22Rv1 (cell line): ENCODE results near the gene ZNF837.
"Not testable (repeated sequence)": the region's sequence is repeated elsewhere in the genome, so short reads cannot be mapped to it uniquely, and the experiment has no call there.

ENCODE experiments used
- H3K27ac ChIP-seq: fragments of 450-650 bp; 2 replicates; pipeline ENCODE4 v1.5.1; 2017
- ZFX ChIP-seq: fragments of 450-650 bp; IDR thresholded peaks from 2 replicates; pipeline ENCODE4 v1.6.1; 2017; ENCODE audit warnings: antibody characterized with exemption, borderline replicate concordance
- TF ChIP-seq, protein P1 (sequence below): fragments of 450-650 bp; IDR thresholded peaks from 2 replicates; pipeline ENCODE4 v1.5.1; 2017; ENCODE audit warnings: mild to moderate bottlenecking

The ZNF837 gene

DNA sequence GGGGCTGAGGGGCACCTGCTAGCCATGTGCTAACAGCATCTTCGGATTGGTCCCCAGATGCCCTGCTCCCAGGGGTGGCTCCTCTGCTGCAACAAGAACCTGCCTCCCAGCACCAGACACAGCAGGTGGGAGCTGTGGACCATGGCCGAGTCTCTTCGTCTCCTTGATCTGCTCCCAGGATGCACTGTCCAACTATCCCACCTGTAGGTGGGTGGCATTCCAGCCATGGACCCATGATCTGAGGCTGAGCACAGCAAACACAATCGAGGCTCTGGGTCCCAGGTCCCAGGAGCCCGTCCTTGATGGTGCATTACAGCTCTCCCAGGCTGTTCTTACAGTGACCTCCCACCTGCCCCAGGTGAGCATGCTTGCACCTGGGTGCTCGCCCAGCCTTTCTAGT, 1.6 kb downstream of the ZNF837 start:
- H3K27ac ChIP-seq = peak overlapping the region; percentile 88; the same call in 1 of the 2 replicates
- TF ChIP-seq, protein P1, sequence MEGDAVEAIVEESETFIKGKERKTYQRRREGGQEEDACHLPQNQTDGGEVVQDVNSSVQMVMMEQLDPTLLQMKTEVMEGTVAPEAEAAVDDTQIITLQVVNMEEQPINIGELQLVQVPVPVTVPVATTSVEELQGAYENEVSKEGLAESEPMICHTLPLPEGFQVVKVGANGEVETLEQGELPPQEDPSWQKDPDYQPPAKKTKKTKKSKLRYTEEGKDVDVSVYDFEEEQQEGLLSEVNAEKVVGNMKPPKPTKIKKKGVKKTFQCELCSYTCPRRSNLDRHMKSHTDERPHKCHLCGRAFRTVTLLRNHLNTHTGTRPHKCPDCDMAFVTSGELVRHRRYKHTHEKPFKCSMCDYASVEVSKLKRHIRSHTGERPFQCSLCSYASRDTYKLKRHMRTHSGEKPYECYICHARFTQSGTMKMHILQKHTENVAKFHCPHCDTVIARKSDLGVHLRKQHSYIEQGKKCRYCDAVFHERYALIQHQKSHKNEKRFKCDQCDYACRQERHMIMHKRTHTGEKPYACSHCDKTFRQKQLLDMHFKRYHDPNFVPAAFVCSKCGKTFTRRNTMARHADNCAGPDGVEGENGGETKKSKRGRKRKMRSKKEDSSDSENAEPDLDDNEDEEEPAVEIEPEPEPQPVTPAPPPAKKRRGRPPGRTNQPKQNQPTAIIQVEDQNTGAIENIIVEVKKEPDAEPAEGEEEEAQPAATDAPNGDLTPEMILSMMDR = no peak
- TF ChIP-seq ZFX = no peak

DNA sequence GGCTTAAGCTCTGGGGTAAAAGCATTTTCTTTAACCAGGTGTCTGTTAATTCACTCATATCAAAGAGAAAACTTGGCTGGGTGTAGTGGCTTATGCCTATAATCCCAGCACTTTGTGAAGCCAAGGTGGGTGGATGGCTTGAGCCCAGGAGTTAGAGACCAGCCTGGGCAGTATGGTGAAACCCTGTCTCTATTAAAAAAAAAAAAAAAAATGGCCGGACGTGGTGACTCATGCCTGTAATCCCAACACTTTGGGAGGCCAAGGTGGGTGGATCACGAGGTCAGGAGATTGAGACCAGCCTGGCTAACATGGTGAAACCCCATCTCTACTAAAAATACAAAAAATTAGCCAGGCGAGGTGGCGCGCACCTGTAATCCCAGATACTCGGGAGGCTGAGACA, 4.1 kb downstream of the ZNF837 start:
- H3K27ac ChIP-seq = not testable (repeated sequence)

DNA sequence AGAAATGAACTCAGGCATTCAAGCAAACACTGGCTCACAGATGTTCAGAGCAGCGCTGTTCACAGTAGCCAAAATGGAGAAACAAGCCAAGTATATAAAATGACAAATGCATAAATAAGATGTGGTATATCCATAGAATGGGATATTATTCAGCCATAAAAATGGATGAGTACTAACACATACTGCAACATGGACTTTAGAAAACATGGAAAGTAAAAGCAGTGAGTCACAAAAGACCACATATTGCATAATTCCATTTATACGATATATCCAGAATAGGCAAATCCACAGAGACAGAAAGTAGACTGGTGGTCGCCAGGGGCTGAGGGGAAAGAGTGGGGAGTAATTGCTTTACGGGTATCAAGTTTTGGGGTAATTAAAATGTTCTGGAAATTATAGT, 6.6 kb downstream of the ZNF837 start:
- no peak overlapping the region for H3K27ac ChIP-seq
- no peak for TF ChIP-seq ZFX
- TF ChIP-seq, protein P1 = no peak

DNA sequence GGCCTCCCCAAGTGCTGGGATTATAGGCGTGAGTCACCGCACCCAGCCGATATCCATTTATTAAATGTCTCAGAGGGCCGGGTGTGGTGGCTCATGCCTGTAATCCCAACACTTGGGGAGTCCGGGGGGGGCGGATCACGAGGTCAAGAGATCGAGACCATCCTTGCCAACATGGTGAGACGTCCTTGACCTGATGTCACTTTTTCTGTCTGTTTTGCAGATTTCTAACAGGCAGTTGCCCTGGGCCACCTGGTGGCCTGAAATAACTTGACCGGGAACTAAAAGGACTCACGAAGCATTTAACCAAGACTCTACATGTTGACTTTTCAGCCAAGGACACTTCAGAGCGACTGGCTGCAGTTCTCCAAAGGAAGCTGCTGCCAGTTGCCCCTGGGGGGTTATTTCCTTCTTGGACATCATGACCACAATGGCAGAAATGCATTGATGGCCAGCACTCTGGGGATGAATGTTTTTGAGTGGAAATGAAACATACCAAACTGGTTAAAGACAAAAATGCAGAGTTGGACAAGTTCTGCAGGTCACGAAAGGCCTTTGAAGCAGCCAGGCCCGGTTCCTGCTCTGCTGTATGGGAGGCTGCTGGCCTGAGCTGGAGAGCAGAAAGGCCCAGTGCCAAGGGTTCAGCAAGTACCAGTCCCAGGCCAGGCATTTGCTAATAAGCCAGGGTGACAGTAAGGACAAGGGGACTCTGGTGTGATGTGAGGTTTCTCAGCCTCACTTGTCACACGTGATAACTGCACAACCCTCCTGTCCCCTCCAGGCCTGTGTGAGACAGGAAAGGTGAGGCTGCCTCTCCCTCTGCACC, 8.3 kb downstream of the ZNF837 start:
- no peak overlapping the region for H3K27ac ChIP-seq
- TF ChIP-seq ZFX = no peak

DNA sequence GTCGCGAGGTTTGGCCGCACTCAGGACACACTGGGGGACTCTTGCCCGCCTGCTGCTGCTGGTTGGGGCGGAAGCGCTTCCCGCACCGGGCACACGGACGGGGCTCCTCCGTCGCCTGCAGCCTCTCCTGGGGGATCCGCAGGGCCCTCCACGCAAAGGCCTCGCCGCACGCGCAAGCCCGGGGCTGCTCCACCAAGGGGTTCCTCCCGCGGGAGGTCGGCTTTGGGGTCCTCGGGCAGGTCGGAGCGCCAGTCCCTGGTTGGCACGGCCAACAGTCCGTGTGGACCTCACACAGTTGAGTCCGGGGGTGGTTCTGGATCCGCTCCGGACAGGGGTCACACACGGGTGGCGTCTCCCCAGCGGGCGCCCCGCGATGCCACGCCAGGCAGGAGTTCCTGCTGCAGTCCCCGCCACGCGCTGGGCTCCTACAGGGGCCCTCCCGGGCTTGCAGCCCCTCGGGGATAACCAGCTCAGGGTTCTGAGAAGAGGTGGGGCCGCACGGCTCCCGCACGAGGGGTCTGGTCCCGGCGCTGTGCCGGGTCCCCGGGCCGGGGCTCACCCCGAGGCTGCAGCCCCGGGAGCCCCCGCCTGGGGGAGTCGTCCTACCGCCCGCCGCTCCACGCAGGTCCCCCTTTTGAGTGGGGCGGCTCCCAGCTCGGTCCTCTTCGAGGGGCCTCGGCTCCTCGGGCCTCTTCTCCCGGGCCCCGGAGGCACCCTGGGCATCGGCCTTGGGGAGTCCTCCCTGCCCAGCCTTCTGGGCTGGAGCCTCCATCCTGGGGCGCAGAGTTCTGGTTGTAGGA, 12.1 kb downstream of the ZNF837 start:
- TF ChIP-seq, protein P1 = no peak
- no peak for TF ChIP-seq ZFX
- no peak overlapping the region for H3K27ac ChIP-seq

DNA sequence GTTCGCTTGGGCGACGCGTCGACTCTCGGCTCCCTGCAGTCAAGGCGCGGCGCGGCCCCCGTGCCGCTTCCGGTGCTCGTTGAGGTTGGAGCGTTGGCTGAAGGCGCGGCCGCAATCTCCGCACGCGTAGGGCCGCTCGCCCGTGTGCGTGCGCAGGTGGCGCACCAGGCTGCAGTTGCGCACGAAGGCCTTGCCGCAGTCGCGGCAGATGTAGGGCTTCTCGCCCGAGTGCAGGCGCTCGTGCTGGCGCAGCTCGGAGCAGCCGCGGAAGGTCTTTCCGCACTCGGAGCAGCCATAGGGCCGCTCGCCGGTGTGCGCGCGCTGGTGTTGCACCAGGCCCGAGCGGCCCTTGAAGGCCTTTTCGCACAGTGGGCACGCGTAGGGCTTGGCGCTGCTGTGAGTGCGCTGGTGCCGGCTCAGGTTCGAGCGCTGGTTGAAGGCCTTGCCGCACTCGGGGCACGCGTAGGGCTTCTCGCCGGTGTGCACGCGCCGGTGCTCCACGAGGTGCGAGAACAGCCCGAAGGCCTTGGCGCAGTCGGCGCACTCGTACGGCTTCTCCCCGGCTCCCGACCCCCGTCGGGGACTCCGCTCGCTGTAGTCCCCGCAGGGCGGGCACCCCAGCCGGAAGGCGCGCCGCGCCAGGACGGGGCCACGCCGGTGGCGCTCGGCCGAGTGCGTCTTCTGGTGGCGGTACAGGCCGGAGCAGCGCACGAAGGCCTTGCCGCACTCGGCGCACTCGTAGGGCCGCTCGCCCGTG, 13.0 kb downstream of the ZNF837 start:
- TF ChIP-seq, protein P1 = no peak
- no peak for TF ChIP-seq ZFX
- no peak overlapping the region for H3K27ac ChIP-seq

DNA sequence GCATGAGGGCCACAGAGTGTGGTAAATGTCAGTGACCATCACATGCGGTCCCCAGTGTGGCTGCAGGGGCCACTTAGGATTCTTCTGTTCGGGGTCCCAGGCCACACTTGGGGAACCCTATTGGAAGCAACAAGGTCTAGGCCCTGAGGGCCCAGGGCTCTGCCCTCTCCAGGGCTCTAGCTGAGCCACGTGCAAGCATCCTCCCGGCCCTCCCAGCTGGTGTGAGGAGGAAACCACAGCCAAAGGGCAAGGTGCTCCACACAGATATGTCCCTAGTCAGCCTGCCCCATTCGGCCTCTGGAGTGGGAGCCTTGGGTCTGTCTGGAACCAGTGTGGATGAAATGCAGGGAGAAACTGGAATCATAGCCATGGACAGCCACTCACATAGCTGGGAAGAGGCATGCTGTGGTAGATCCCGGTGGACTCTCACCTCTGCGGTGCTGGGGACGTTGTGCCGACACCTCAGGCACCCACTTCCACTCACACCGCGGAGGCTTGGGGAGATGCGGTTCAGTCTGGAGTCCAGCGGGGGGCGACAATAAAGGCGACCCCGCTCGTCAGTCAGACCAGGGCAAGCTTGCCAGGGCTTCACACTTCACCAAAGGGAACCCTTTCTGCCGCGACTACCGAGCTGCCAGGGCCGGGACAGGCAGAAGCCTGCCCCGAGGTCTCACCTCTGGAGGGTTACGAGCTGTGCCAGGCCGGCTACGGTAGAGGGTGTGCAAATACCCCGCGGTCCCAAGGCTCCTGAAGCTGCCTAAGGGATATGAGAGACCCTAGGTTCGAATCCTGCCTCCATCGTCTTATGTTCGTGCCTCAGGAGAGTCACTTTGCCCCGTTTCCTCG, 14.0 kb downstream of the ZNF837 start:
- TF ChIP-seq, protein P1 = no peak
- TF ChIP-seq ZFX = no peak

More for the DNA sequence above, 14.0 kb downstream of the ZNF837 start:
- H3K27ac ChIP-seq = no peak overlapping the region
